Measurements from ENCODE around the gene SOX9.

DNA sequence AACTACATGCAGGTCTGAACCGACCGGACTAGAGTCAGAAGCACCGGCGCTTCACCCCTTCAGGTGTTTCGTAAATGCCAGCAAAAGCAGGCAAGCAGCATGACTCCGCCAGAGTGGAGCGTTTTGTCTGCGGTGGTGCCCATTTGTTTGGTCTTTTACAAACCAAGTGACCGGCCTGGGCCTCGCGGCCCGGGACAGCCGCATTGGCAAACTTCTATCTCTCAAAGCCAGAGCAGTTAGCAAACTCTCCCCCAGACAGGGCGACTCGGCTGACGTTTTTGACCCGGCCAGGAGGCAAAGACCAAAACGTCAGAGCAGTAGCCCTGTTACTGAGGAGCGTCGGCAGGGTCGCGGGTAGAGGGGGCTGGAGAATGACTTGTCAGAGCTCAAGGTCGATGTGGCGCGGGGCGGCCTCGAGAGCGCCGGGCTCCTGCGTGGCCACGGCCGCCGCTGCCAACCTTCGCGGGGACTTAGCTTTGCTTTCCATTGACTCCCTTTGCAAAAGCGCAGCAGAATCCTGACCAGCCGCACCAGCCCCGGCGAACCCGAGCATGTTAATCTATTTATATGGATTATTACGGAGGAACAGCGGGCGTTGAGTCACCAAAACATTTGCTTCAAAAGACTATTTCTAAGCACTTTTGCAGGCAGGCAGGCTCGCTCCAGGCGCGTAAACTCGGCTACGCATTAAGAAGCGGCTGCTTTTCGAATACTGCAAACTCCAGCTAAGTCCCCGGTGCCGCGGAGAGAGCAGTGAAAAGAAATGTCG is 763 bp upstream of the SOX9 start:
- TF ChIP-seq, protein P1, sequence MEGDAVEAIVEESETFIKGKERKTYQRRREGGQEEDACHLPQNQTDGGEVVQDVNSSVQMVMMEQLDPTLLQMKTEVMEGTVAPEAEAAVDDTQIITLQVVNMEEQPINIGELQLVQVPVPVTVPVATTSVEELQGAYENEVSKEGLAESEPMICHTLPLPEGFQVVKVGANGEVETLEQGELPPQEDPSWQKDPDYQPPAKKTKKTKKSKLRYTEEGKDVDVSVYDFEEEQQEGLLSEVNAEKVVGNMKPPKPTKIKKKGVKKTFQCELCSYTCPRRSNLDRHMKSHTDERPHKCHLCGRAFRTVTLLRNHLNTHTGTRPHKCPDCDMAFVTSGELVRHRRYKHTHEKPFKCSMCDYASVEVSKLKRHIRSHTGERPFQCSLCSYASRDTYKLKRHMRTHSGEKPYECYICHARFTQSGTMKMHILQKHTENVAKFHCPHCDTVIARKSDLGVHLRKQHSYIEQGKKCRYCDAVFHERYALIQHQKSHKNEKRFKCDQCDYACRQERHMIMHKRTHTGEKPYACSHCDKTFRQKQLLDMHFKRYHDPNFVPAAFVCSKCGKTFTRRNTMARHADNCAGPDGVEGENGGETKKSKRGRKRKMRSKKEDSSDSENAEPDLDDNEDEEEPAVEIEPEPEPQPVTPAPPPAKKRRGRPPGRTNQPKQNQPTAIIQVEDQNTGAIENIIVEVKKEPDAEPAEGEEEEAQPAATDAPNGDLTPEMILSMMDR (IDR thresholded peaks at IDR 0.05) = no peak
- TF ChIP-seq POLR2AphosphoS5 (IDR thresholded peaks at IDR 0.05) = no peak
- TF ChIP-seq POLR2A (IDR thresholded peaks at IDR 0.05) = no peak

Data from breast epithelium (tissue), 3 donors.